ENCODE results near the gene PTAR1. TPM values are rescaled to one million over a fixed set of nuclear protein-coding genes. Genes with fewer than 3 reads are reported as not detected.

PTAR1 gene
- total RNA-seq, 1 experiment from 2014 or later: 45.2 TPM

DNA sequence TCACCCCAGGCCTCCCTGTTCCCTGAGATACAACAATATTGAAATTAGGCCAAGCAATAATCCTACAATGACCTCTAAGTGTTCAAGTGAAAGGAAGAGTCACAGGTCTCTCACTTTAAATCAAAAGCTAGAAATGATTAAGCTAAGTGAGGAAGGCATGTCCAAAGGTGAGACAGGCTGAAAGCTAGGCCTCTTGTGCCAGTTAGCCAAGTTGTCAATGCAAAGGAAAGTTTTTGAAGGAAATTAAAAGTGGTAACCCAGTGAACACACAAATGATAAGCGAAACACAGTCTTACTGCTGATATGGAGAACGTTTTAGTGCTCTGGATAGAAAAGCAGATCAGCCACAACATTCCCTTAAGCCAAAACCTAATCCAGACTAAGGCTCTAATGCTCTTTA lies 39.8 kb downstream of the PTAR1 start:
- DNase-seq: no peak
- intact Hi-C loops (cut with micrococcal nuclease; ENCODE audit: unreplicated experiment): no loop called here
- CTCF ChIA-PET: interaction anchor here (0.6 kb wide), 1 partner anchor 100 kb away, joined by 8 read pairs; no protein-coding TSS in a partner anchor
- H3K27me3 Mint-ChIP-seq (ENCODE audit: unreplicated experiment): no peaks in the 10 kb centered on the region
- peaks cover 12% of the 10 kb centered on the region for H3K36me3 Mint-ChIP-seq (ENCODE audit: insufficient read depth, unreplicated experiment)
- no peaks in the 10 kb centered on the region for H3K4me1 Mint-ChIP-seq (ENCODE audit: low read depth, unreplicated experiment)
- BruUV-seq (replicated peaks): no TSS peak
- no peak overlapping the region for H3K4me3 Mint-ChIP-seq (ENCODE audit: low read depth, unreplicated experiment)
- H3K27ac Mint-ChIP-seq (ENCODE audit: unreplicated experiment): peak overlapping the region; percentile 56
- TF ChIP-seq, protein P1, sequence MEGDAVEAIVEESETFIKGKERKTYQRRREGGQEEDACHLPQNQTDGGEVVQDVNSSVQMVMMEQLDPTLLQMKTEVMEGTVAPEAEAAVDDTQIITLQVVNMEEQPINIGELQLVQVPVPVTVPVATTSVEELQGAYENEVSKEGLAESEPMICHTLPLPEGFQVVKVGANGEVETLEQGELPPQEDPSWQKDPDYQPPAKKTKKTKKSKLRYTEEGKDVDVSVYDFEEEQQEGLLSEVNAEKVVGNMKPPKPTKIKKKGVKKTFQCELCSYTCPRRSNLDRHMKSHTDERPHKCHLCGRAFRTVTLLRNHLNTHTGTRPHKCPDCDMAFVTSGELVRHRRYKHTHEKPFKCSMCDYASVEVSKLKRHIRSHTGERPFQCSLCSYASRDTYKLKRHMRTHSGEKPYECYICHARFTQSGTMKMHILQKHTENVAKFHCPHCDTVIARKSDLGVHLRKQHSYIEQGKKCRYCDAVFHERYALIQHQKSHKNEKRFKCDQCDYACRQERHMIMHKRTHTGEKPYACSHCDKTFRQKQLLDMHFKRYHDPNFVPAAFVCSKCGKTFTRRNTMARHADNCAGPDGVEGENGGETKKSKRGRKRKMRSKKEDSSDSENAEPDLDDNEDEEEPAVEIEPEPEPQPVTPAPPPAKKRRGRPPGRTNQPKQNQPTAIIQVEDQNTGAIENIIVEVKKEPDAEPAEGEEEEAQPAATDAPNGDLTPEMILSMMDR (IDR thresholded peaks at IDR 0.05; ENCODE audit: unreplicated experiment): no peak
- no peaks in the 10 kb centered on the region for H3K9me3 Mint-ChIP-seq (ENCODE audit: low read depth, unreplicated experiment)

DNA sequence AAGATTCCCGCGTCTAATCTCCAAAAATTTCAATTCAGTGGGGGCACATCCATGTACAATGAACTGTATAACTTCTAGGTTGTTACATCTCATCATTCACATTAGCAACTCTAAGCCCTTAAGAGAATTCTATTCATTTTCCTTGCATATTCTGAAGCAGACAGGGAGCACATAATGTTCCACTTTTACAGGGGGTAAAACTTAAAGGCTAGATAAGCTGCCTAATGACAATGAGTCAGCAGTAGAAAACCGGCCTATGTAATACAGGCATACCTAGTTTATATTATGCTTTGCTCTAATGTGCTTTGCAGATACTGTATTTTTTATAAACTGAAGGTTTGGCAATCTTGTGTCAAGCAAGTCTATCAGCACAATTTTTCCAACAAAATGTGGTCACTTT lies 40.4 kb downstream of the PTAR1 start:
- no peaks in the 10 kb centered on the region for H3K9me3 Mint-ChIP-seq (ENCODE audit: low read depth, unreplicated experiment)
- H3K36me3 Mint-ChIP-seq (ENCODE audit: insufficient read depth, unreplicated experiment): peaks cover 12% of the 10 kb centered on the region
- H3K4me3 Mint-ChIP-seq (ENCODE audit: low read depth, unreplicated experiment): no peak overlapping the region
- intact Hi-C loops (cut with micrococcal nuclease; ENCODE audit: unreplicated experiment): no loop called here
- CTCF ChIA-PET: no interaction called here
- no peaks in the 10 kb centered on the region for H3K4me1 Mint-ChIP-seq (ENCODE audit: low read depth, unreplicated experiment)
- no TSS peak for BruUV-seq (replicated peaks)
- H3K27ac Mint-ChIP-seq (ENCODE audit: unreplicated experiment): no peak overlapping the region
- TF ChIP-seq, protein P1 (IDR thresholded peaks at IDR 0.05; ENCODE audit: unreplicated experiment): no peak
- DNase-seq: no peak
- no peaks in the 10 kb centered on the region for H3K27me3 Mint-ChIP-seq (ENCODE audit: unreplicated experiment)

- Mint-ChIP-seq H3K27ac (ENCODE audit: unreplicated experiment) (no peak overlapping the region), H3K4me3 (ENCODE audit: low read depth, unreplicated experiment) (no peak overlapping the region), H3K4me1 (ENCODE audit: low read depth, unreplicated experiment) (no peaks in the 10 kb centered on the region), H3K9me3 (ENCODE audit: low read depth, unreplicated experiment) (no peaks in the 10 kb centered on the region), H3K27me3 (ENCODE audit: unreplicated experiment) (no peaks in the 10 kb centered on the region), H3K36me3 (ENCODE audit: insufficient read depth, unreplicated experiment) (peaks cover 12% of the 10 kb centered on the region)
- CTCF ChIA-PET: no interaction called here
- no TSS peak for BruUV-seq (replicated peaks)
- no peak for DNase-seq
- intact Hi-C loops (cut with micrococcal nuclease; ENCODE audit: unreplicated experiment): no loop called here
- TF ChIP-seq, protein P1 (IDR thresholded peaks at IDR 0.05; ENCODE audit: unreplicated experiment): no peak
Observed at GRCh38 chr9:69718218-69718617, 41.6 kb downstream of the PTAR1 start.

GRCh38 chr9:69715825-69716224 lies 44.0 kb downstream of the PTAR1 start:
- no peaks in the 10 kb centered on the region for H3K27me3 Mint-ChIP-seq (ENCODE audit: unreplicated experiment)
- H3K4me3 Mint-ChIP-seq (ENCODE audit: low read depth, unreplicated experiment): no peak overlapping the region
- no peaks in the 10 kb centered on the region for H3K4me1 Mint-ChIP-seq (ENCODE audit: low read depth, unreplicated experiment)
- DNase-seq: no peak
- intact Hi-C loops (cut with micrococcal nuclease; ENCODE audit: unreplicated experiment): no loop called here
- TF ChIP-seq, protein P1 (IDR thresholded peaks at IDR 0.05; ENCODE audit: unreplicated experiment): no peak
- CTCF ChIA-PET: no interaction called here
- H3K27ac Mint-ChIP-seq (ENCODE audit: unreplicated experiment): no peak overlapping the region
- H3K36me3 Mint-ChIP-seq (ENCODE audit: insufficient read depth, unreplicated experiment): peaks cover 9% of the 10 kb centered on the region
- H3K9me3 Mint-ChIP-seq (ENCODE audit: low read depth, unreplicated experiment): no peaks in the 10 kb centered on the region
- no TSS peak for BruUV-seq (replicated peaks)

Measured in Calu3 (cell line).